Activated naive CD4-positive, alpha-beta T cell treated with anti-CD3 and anti-CD28 coated beads for 36 hours (primary cell): ENCODE results near the gene CRYGA. TPM values are rescaled to one million over a fixed set of nuclear protein-coding genes. Genes with fewer than 3 reads are reported as not detected.
"Not testable (repeated sequence)": the region's sequence is repeated elsewhere in the genome, so short reads cannot be mapped to it uniquely, and the experiment has no call there.

Experiments
- CTCF ChIA-PET: fragments of 350-600 bp; sonication (Branson Sonifier 250); formaldehyde crosslinking; loops from one replicate; lab custom pipeline; 2021; ENCODE audit warnings: antibody characterized with exemption; lab: Charles Lee
- DNase-seq: peaks from one replicate; pipeline ENCODE4 v3.0.0-alpha.2; 2020
- H3K27ac Mint-ChIP-seq: one replicate; pipeline ENCODE4 v1.8.0; 2021; ENCODE audit warnings: mild to moderate bottlenecking, mixed read lengths
- H3K27me3 Mint-ChIP-seq: one replicate; pipeline ENCODE4 v1.8.0; 2021; ENCODE audit warnings: low read depth, mixed read lengths
- H3K36me3 Mint-ChIP-seq: one replicate; pipeline ENCODE4 v1.8.0; 2021; ENCODE audit warnings: low read depth, mixed read lengths
- H3K4me1 Mint-ChIP-seq: one replicate; pipeline ENCODE4 v1.8.0; 2021; ENCODE audit warnings: low read depth, mixed read lengths
- H3K4me3 Mint-ChIP-seq: one replicate; pipeline ENCODE4 v1.8.0; 2021; ENCODE audit warnings: mild to moderate bottlenecking, moderate library complexity, mixed read lengths
- H3K9me3 Mint-ChIP-seq: one replicate; pipeline ENCODE4 v1.8.0; 2021; ENCODE audit warnings: mixed read lengths
- intact Hi-C: fragments of 100-400 bp; cut with micrococcal nuclease; formaldehyde crosslinking; loops from one replicate; pipeline ENCODE4 v1.15.1; 2023
- total RNA-seq, 2 experiments: library from RNA; stranded (reverse); gene quantifications; one replicate each; pipeline ENCODE4 v1.2.3, GENCODE V29; 2021

CRYGA gene
- total RNA-seq, 2 experiments from 2014 or later, result not detected

- intact Hi-C loops, result no loop called here
- Mint-ChIP-seq H3K4me1 (no peaks in the 10 kb centered on the region), H3K36me3 (no peaks in the 10 kb centered on the region), H3K4me3 (no peak overlapping the region), H3K9me3 (peaks cover 14% of the 10 kb centered on the region), H3K27me3 (no peaks in the 10 kb centered on the region), H3K27ac (no peak overlapping the region)
- CTCF ChIA-PET, result interaction anchor here (1.8 kb wide), 1 partner anchor 24 kb away, joined by 5 read pairs; no protein-coding TSS in a partner anchor
- no peak for DNase-seq
Observed at GRCh38 chr2:208150956-208151355, 12.4 kb downstream of the CRYGA start.

DNA sequence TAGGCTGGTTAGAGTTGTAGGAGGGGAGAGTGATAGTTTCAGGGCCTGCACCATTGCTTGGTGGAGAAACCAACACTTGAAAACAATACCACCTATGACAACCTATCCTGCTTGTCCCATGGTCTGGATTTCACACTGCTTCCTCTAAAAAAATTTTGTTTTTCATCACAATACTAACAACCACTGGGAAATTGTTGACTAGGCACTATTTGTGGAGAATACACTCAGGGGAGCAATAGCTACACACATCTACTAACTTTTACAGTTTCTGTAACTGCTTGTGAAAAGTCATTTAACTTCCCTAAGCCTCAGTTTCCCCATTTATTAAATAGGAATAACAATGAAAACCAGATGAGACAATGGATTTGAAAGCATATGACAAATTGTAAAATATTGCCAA, 13.3 kb downstream of the CRYGA start:
- Mint-ChIP-seq H3K4me3 (no peak overlapping the region), H3K9me3 (peaks cover 14% of the 10 kb centered on the region), H3K27ac (no peak overlapping the region), H3K36me3 (no peaks in the 10 kb centered on the region), H3K4me1 (no peaks in the 10 kb centered on the region), H3K27me3 (no peaks in the 10 kb centered on the region)
- CTCF ChIA-PET, result no interaction called here
- no peak for DNase-seq
- intact Hi-C loops, result no loop called here

DNA sequence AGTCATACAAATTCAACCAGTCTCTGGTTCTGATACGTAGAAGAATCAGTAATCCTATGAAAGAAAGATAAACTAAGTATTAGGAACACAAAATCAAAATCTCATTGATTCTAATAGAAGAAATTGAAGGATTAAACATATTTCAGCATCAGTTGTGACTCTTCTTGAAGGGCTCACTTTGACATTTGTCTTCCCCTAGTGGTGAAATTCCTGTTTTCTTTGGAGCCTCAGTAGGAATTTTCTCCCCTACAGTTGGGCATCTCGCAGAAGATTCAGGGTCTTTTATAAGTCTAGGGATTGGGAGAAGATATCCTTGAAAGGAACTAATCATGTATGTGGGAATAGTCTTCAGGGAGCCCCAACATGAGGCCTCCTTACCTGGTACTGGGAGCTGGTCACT, 14.6 kb downstream of the CRYGA start:
- Mint-ChIP-seq H3K27ac (no peak overlapping the region), H3K4me1 (no peaks in the 10 kb centered on the region), H3K27me3 (no peaks in the 10 kb centered on the region), H3K4me3 (no peak overlapping the region), H3K9me3 (peaks cover 14% of the 10 kb centered on the region), H3K36me3 (no peaks in the 10 kb centered on the region)
- CTCF ChIA-PET, result no interaction called here
- intact Hi-C loops, result no loop called here
- no peak for DNase-seq

GRCh38 chr2:208147759-208148158, 15.6 kb downstream of the CRYGA start:
- no peak overlapping the region for H3K27ac Mint-ChIP-seq
- H3K27me3 Mint-ChIP-seq, result no peaks in the 10 kb centered on the region
- H3K36me3 Mint-ChIP-seq, result no peaks in the 10 kb centered on the region
- peaks cover 14% of the 10 kb centered on the region for H3K9me3 Mint-ChIP-seq
- H3K4me1 Mint-ChIP-seq, result no peaks in the 10 kb centered on the region
- no peak for DNase-seq
- no peak overlapping the region for H3K4me3 Mint-ChIP-seq
- CTCF ChIA-PET, result no interaction called here
- intact Hi-C loops, result no loop called here

GRCh38 chr2:208147008-208147407, 16.4 kb downstream of the CRYGA start:
- no peaks in the 10 kb centered on the region for H3K36me3 Mint-ChIP-seq
- H3K4me3 Mint-ChIP-seq, result no peak overlapping the region
- H3K27me3 Mint-ChIP-seq, result no peaks in the 10 kb centered on the region
- CTCF ChIA-PET, result no interaction called here
- intact Hi-C loops, result no loop called here
- no peak overlapping the region for H3K27ac Mint-ChIP-seq
- H3K9me3 Mint-ChIP-seq, result peaks cover 12% of the 10 kb centered on the region
- no peaks in the 10 kb centered on the region for H3K4me1 Mint-ChIP-seq
- no peak for DNase-seq

- no peak within 1 kb of the TSS for H3K4me3 Mint-ChIP-seq
- DNase-seq, result no peak
- no peak within 1 kb of the TSS for H3K27ac Mint-ChIP-seq
- H3K36me3 Mint-ChIP-seq, result no peaks in the 10 kb centered on the region
- H3K9me3 Mint-ChIP-seq, result peaks cover 4% of the 10 kb centered on the region
- H3K27me3 Mint-ChIP-seq, result no peaks in the 10 kb centered on the region
- intact Hi-C loops, result no loop called here
- H3K4me1 Mint-ChIP-seq, result no peaks in the 10 kb centered on the region
- CTCF ChIA-PET, result no interaction called here
Observed at GRCh38 chr2:208146006-208146405, 17.4 kb downstream of the CRYGA start, which contains the start of gene CRYGB. Gene CRYGB, minus strand, starts transcription at chr2:208146158. Its CDS starts 38 bp downstream, at chr2:208146120.

- intact Hi-C loops, result no loop called here
- H3K36me3 Mint-ChIP-seq, result no peaks in the 10 kb centered on the region
- no peaks in the 10 kb centered on the region for H3K4me1 Mint-ChIP-seq
- DNase-seq, result no peak
- no peak overlapping the region for H3K27ac Mint-ChIP-seq
- CTCF ChIA-PET, result interaction anchor here (0.6 to 1.1 kb wide), 2 partner anchors 32 to 912 kb away, joined by 3 to 6 read pairs; no protein-coding TSS in a partner anchor
- peaks cover 4% of the 10 kb centered on the region for H3K9me3 Mint-ChIP-seq
- H3K27me3 Mint-ChIP-seq, result no peaks in the 10 kb centered on the region
- H3K4me3 Mint-ChIP-seq, result no peak overlapping the region
Observed at GRCh38 chr2:208142925-208143799, 20.2 kb downstream of the CRYGA start.

DNA sequence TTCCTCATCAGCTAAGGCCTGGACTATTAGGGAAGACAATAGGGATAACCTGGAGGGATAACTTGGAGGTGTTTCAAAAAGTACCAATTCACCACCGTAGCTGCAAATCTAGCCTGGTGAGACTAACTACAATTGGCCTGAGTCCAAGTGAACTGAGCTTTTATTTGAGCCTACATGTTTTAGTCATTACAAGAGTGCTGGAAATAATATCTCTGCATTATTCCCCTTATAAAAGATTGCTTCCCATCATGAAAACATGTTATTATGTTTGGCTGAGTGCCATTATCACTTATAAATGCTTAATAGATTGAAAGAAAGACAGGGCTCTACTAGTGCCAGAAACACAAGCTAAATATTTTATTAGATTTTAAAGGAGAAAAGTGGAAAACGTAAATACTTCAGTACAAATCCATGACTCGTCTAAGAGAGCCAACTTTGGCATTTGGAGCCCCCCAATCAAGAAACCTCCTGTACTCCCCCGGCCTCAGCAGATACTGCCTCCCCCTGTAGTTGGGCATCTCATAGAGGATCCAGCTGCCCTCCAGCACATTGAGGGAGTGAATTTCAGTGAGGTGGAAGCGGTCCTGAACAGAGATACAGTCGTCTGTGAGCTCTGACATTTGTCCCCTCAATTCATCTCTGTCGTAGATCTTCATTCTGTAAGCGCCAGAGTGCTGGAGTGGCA, 21.0 kb downstream of the CRYGA start:
- no peak overlapping the region for H3K27ac Mint-ChIP-seq
- intact Hi-C loops, result no loop called here
- DNase-seq, result no peak
- CTCF ChIA-PET, result interaction anchor here (0.6 to 1.1 kb wide), 2 partner anchors 33 to 911 kb away, joined by 3 to 6 read pairs; no protein-coding TSS in a partner anchor
- H3K4me3 Mint-ChIP-seq, result no peak overlapping the region
- H3K4me1 Mint-ChIP-seq, result no peaks in the 10 kb centered on the region
- no peaks in the 10 kb centered on the region for H3K36me3 Mint-ChIP-seq
- no peaks in the 10 kb centered on the region for H3K27me3 Mint-ChIP-seq
- H3K9me3 Mint-ChIP-seq, result peaks cover 8% of the 10 kb centered on the region

DNA sequence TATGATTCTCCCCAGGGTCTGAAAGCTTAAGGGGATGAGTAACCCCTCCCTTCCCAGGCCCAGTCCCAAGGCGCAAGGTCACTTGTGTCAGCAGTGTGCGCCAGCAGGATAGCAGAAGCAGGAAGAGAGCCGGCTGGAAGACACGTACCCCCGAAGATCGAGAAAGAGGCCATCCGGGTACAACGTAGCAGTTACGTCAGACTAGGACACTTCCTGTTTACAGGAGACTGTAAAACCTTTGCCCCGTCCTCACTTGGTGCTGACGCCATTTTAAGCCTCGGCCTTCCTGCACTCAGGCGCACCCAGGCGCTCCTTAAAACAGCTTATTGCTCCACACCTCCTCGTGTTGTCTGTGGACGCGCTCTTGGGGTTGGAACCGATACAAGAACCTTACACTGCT, 23.9 kb downstream of the CRYGA start:
- CTCF ChIA-PET, result no interaction called here
- peaks cover 11% of the 10 kb centered on the region for H3K4me1 Mint-ChIP-seq
- H3K36me3 Mint-ChIP-seq, result no peaks in the 10 kb centered on the region
- peaks cover 8% of the 10 kb centered on the region for H3K9me3 Mint-ChIP-seq
- DNase-seq, result no peak
- no peak overlapping the region for H3K27ac Mint-ChIP-seq
- intact Hi-C loops, result no loop called here
- no peaks in the 10 kb centered on the region for H3K27me3 Mint-ChIP-seq
- no peak overlapping the region for H3K4me3 Mint-ChIP-seq

DNA sequence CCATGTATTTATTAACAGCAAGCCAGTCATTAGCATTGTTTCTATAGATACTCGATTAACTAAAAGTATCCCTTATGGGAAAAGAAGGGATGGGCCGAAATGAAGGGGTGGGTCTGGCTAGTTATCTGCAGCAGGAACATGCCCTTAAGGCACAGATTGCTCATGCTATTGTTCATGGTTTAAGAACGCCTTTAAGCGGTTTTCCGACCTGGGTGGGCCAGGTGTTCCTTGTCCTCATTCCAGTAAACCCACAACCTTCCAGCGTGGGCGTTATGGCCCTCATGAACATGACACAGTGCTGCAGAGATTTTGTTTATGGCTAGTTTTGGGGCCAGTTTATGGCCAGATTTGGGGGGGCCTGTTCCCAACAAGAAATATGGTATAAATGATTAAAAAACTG, 25.1 kb downstream of the CRYGA start:
- H3K27ac Mint-ChIP-seq, H3K36me3 Mint-ChIP-seq, H3K9me3 Mint-ChIP-seq, CTCF ChIA-PET, DNase-seq, H3K27me3 Mint-ChIP-seq, intact Hi-C loops, H3K4me3 Mint-ChIP-seq: not testable (repeated sequence)
- H3K4me1 Mint-ChIP-seq, result peaks cover 11% of the 10 kb centered on the region

DNA sequence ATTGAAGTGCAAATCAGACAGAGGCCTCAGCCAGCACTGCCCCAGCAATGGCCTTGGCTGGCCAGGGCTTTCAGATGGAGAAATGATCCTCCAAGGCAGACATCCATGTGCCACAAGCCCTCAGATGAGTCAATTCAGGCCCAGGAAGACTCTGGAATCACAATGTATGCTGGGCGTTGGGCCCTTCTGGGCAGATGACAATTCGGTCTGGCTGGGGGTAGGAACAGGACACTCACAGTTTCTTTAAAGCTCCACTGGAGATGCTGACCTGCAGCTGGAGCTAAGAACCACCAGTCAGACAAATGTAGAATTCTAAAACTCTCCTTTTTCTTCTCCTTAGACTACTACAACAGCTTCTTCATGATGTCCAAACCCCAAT, 26.7 kb downstream of the CRYGA start:
- no peak for DNase-seq
- H3K36me3 Mint-ChIP-seq, result no peaks in the 10 kb centered on the region
- intact Hi-C loops, result no loop called here
- peaks cover 8% of the 10 kb centered on the region for H3K9me3 Mint-ChIP-seq
- H3K4me1 Mint-ChIP-seq, result peaks cover 11% of the 10 kb centered on the region
- CTCF ChIA-PET, result no interaction called here
- no peaks in the 10 kb centered on the region for H3K27me3 Mint-ChIP-seq
- H3K27ac Mint-ChIP-seq, result no peak overlapping the region
- no peak overlapping the region for H3K4me3 Mint-ChIP-seq

GRCh38 chr2:208135794-208136715, 27.3 kb downstream of the CRYGA start:
- Mint-ChIP-seq H3K27ac (no peak overlapping the region), H3K4me3 (no peak overlapping the region), H3K36me3 (no peaks in the 10 kb centered on the region), H3K9me3 (peaks cover 8% of the 10 kb centered on the region), H3K27me3 (no peaks in the 10 kb centered on the region), H3K4me1 (peaks cover 11% of the 10 kb centered on the region)
- CTCF ChIA-PET, result interaction anchor here (0.6 kb wide), 1 partner anchor 122 kb away, joined by 3 read pairs; no protein-coding TSS in a partner anchor
- intact Hi-C loops, result no loop called here
- DNase-seq, result no peak
